WTC11 (cell line): Measurements from ENCODE around the gene MXRA8.

Source experiments
- CTCF ChIP-seq: fragments of 200-600 bp; IDR thresholded peaks from 2 replicates; pipeline ENCODE4 v1.8.0; 2022; ENCODE audit warnings: antibody characterized with exemption
- MLX ChIP-seq: sonication (generic); formaldehyde crosslinking; IDR thresholded peaks from 2 replicates; pipeline ENCODE4 v1.8.1; 2023; ENCODE audit warnings: mild to moderate bottlenecking, missing genetic modification reagents, moderate library complexity
- ZNF317 ChIP-seq: sonication (generic); formaldehyde crosslinking; IDR thresholded peaks from 2 replicates; pipeline ENCODE4 v1.8.1; 2023; ENCODE audit warnings: low read depth, mild to moderate bottlenecking, moderate library complexity, missing genetic modification reagents, borderline replicate concordance

GRCh38 chr1:1393428-1393827, 35.1 kb upstream of the MXRA8 start:
- TF ChIP-seq CTCF (no peak), MLX (CRISPR knock-in tag) (no peak), ZNF317 (no peak)
